Immature natural killer cell (primary cell): Measurements from ENCODE around the gene MAB21L3. TPM values are rescaled to one million over a fixed set of nuclear protein-coding genes. Genes with fewer than 3 reads are reported as not detected.

Experiments
- DNase-seq, 3 donors: peaks; one replicate each; pipeline ENCODE4 v3.0.0; 2022; ENCODE audit warnings: mixed read lengths in 1 of 3
- H3K27ac Mint-ChIP-seq, 6 donors: one replicate each; pipeline ENCODE4 v1.8.0; 2020; ENCODE audit warnings: mixed read lengths in 6 of 6, mild to moderate bottlenecking in 5 of 6, inconsistent platforms in 4 of 6, moderate library complexity in 3 of 6
- H3K27me3 Mint-ChIP-seq, 3 donors: one replicate each; pipeline ENCODE4 v1.8.0; 2020 to 2021; ENCODE audit warnings: low read depth in 3 of 3, mild to moderate bottlenecking in 3 of 3, mixed read lengths in 3 of 3, moderate library complexity in 3 of 3, inconsistent platforms in 1 of 3
- H3K36me3 Mint-ChIP-seq, 3 donors: one replicate each; pipeline ENCODE4 v1.8.0; 2020; ENCODE audit warnings: mixed read lengths in 3 of 3, inconsistent platforms in 2 of 3, mild to moderate bottlenecking in 2 of 3
- H3K4me1 Mint-ChIP-seq, 2 donors: one replicate each; pipeline ENCODE4 v1.8.0; 2020; ENCODE audit warnings: inconsistent platforms in 2 of 2, mild to moderate bottlenecking in 2 of 2, mixed read lengths in 2 of 2, moderate library complexity in 1 of 2
- H3K4me3 Mint-ChIP-seq, 5 donors: one replicate each; pipeline ENCODE4 v1.8.0; 2020; ENCODE audit warnings: mild to moderate bottlenecking in 5 of 5, mixed read lengths in 5 of 5, inconsistent platforms in 3 of 5, moderate library complexity in 3 of 5
- H3K9me3 Mint-ChIP-seq, 6 donors: one replicate each; pipeline ENCODE4 v1.8.0; 2020; ENCODE audit warnings: mild to moderate bottlenecking in 6 of 6, mixed read lengths in 6 of 6, inconsistent platforms in 4 of 6, moderate library complexity in 3 of 6
- polyA plus RNA-seq, 3 donors: library from polyadenylated mRNA; unstranded; fragments of 300-500 nt; fragmentation: Illumina TruSeq; gene quantifications; one replicate each; pipeline ENCODE4 v1.2.3, GENCODE V29; 2021

Gene MAB21L3
- polyA plus RNA-seq = not detected

- H3K4me1 Mint-ChIP-seq = no peaks in the 10 kb centered on the region
- H3K9me3 Mint-ChIP-seq = no peaks in the 10 kb centered on the region
- H3K27me3 Mint-ChIP-seq = peaks cover 0 to 8% (median 3%) of the 10 kb centered on the region in 3 donors
- no peak within 1 kb of the TSS for H3K4me3 Mint-ChIP-seq
- H3K27ac Mint-ChIP-seq = no peak within 1 kb of the TSS
- H3K36me3 Mint-ChIP-seq = no peaks in the 10 kb centered on the region
- DNase-seq = no peak
Observed at GRCh38 chr1:116110567-116111523, at the start of gene MAB21L3. TSS of gene MAB21L3 (plus strand) at chr1:116111399. CDS start at chr1:116112616, 1,217 bp downstream.

- H3K27ac Mint-ChIP-seq = no peak overlapping the region
- no peaks in the 10 kb centered on the region for H3K27me3 Mint-ChIP-seq
- peaks cover 0 to 21% (median 10%) of the 10 kb centered on the region in 6 donors for H3K9me3 Mint-ChIP-seq
- DNase-seq = no peak
- H3K4me1 Mint-ChIP-seq = no peaks in the 10 kb centered on the region
- peaks cover 18 to 37% (median 21%) of the 10 kb centered on the region in 3 donors for H3K36me3 Mint-ChIP-seq
- H3K4me3 Mint-ChIP-seq = no peak overlapping the region
Observed at GRCh38 chr1:116062201-116062600, 49.0 kb upstream of the MAB21L3 start.

GRCh38 chr1:116064616-116065015, 46.6 kb upstream of the MAB21L3 start:
- Mint-ChIP-seq H3K36me3 (peaks cover 22 to 50% (median 41%) of the 10 kb centered on the region in 3 donors), H3K27ac (no peak overlapping the region), H3K4me1 (no peaks in the 10 kb centered on the region), H3K4me3 (no peak overlapping the region), H3K9me3 (peaks cover 0 to under 1% (median 0%) of the 10 kb centered on the region in 6 donors), H3K27me3 (no peaks in the 10 kb centered on the region)
- DNase-seq = no peak

GRCh38 chr1:116066868-116067565, 44.2 kb upstream of the MAB21L3 start:
- Mint-ChIP-seq H3K36me3 (peaks cover 22 to 66% (median 55%) of the 10 kb centered on the region in 3 donors), H3K27me3 (no peaks in the 10 kb centered on the region), H3K9me3 (no peaks in the 10 kb centered on the region), H3K4me1 (no peaks in the 10 kb centered on the region), H3K4me3 (no peak overlapping the region), H3K27ac (no peak overlapping the region)
- DNase-seq = no peak

- DNase-seq = no peak
- Mint-ChIP-seq H3K36me3 (peaks cover 22 to 66% (median 55%) of the 10 kb centered on the region in 3 donors), H3K4me1 (no peaks in the 10 kb centered on the region)
Observed at GRCh38 chr1:116067566-116067890, 43.7 kb upstream of the MAB21L3 start.

GRCh38 chr1:116075575-116075974, 35.6 kb upstream of the MAB21L3 start:
- Mint-ChIP-seq H3K27me3 (peaks cover 0 to 2% (median under 1%) of the 10 kb centered on the region in 3 donors), H3K4me1 (no peaks in the 10 kb centered on the region), H3K4me3 (no peak overlapping the region), H3K9me3 (no peaks in the 10 kb centered on the region), H3K36me3 (peaks cover 0 to 27% (median 21%) of the 10 kb centered on the region in 3 donors), H3K27ac (no peak overlapping the region)
- no peak for DNase-seq

More at GRCh38 chr1:116067566-116067890, 43.7 kb upstream of the MAB21L3 start:
- no peaks in the 10 kb centered on the region for H3K9me3 Mint-ChIP-seq
- H3K27me3 Mint-ChIP-seq = no peaks in the 10 kb centered on the region
- H3K27ac Mint-ChIP-seq = no peak overlapping the region
- H3K4me3 Mint-ChIP-seq = no peak overlapping the region

- Mint-ChIP-seq H3K36me3 (peaks cover 0 to 23% (median 17%) of the 10 kb centered on the region in 3 donors), H3K4me3 (no peak overlapping the region)
Observed at GRCh38 chr1:116075990-116076389, 35.2 kb upstream of the MAB21L3 start.

GRCh38 chr1:116076831-116077230, 34.4 kb upstream of the MAB21L3 start:
- no peak for DNase-seq
- H3K27me3 Mint-ChIP-seq = peaks cover 2 to 7% (median 2%) of the 10 kb centered on the region in 3 donors
- no peak overlapping the region for H3K27ac Mint-ChIP-seq
- peaks cover 0 to 20% (median 13%) of the 10 kb centered on the region in 3 donors for H3K36me3 Mint-ChIP-seq
- no peaks in the 10 kb centered on the region for H3K4me1 Mint-ChIP-seq
- no peak overlapping the region for H3K4me3 Mint-ChIP-seq
- H3K9me3 Mint-ChIP-seq = no peaks in the 10 kb centered on the region

More at GRCh38 chr1:116075990-116076389, 35.2 kb upstream of the MAB21L3 start:
- H3K9me3 Mint-ChIP-seq = no peaks in the 10 kb centered on the region
- H3K27ac Mint-ChIP-seq = no peak overlapping the region
- no peaks in the 10 kb centered on the region for H3K4me1 Mint-ChIP-seq
- H3K27me3 Mint-ChIP-seq = peaks cover 2 to 4% (median 2%) of the 10 kb centered on the region in 3 donors
- no peak for DNase-seq

GRCh38 chr1:116078699-116079223, 32.4 kb upstream of the MAB21L3 start:
- no peak for DNase-seq
- Mint-ChIP-seq H3K4me3 (no peak overlapping the region), H3K36me3 (peaks cover 0 to 19% (median 7%) of the 10 kb centered on the region in 3 donors), H3K9me3 (no peaks in the 10 kb centered on the region), H3K27me3 (peaks cover 2 to 7% (median 7%) of the 10 kb centered on the region in 3 donors), H3K4me1 (no peaks in the 10 kb centered on the region), H3K27ac (no peak overlapping the region)

- H3K9me3 Mint-ChIP-seq = peaks cover 7 to 42% (median 22%) of the 10 kb centered on the region in 6 donors
Observed at GRCh38 chr1:116087628-116088027, 23.6 kb upstream of the MAB21L3 start.

GRCh38 chr1:116089870-116090269, 21.3 kb upstream of the MAB21L3 start:
- H3K36me3 Mint-ChIP-seq = peaks cover 9 to 27% (median 18%) of the 10 kb centered on the region in 3 donors
- peaks cover 7 to 46% (median 22%) of the 10 kb centered on the region in 6 donors for H3K9me3 Mint-ChIP-seq
- no peak overlapping the region for H3K4me3 Mint-ChIP-seq
- no peak overlapping the region for H3K27ac Mint-ChIP-seq
- H3K27me3 Mint-ChIP-seq = peaks cover 1 to 16% (median 11%) of the 10 kb centered on the region in 3 donors
- DNase-seq = no peak
- no peaks in the 10 kb centered on the region for H3K4me1 Mint-ChIP-seq

More at GRCh38 chr1:116087628-116088027, 23.6 kb upstream of the MAB21L3 start:
- H3K4me3 Mint-ChIP-seq = no peak overlapping the region
- H3K27ac Mint-ChIP-seq = no peak overlapping the region
- H3K4me1 Mint-ChIP-seq = no peaks in the 10 kb centered on the region
- peaks cover 9 to 31% (median 21%) of the 10 kb centered on the region in 3 donors for H3K36me3 Mint-ChIP-seq
- peaks cover 0 to 18% (median 11%) of the 10 kb centered on the region in 3 donors for H3K27me3 Mint-ChIP-seq
- DNase-seq = no peak

GRCh38 chr1:116091083-116091482, 20.1 kb upstream of the MAB21L3 start:
- Mint-ChIP-seq H3K9me3 (peaks cover 8 to 54% (median 28%) of the 10 kb centered on the region in 6 donors), H3K27me3 (peaks cover 4 to 11% (median 7%) of the 10 kb centered on the region in 3 donors), H3K27ac (no peak overlapping the region), H3K36me3 (peaks cover 9 to 25% (median 21%) of the 10 kb centered on the region in 3 donors), H3K4me3 (no peak overlapping the region), H3K4me1 (no peaks in the 10 kb centered on the region)
- no peak for DNase-seq

GRCh38 chr1:116092752-116093489, 18.3 kb upstream of the MAB21L3 start:
- Mint-ChIP-seq H3K4me3 (no peak overlapping the region), H3K4me1 (no peaks in the 10 kb centered on the region), H3K9me3 (peaks cover 11 to 55% (median 31%) of the 10 kb centered on the region in 6 donors), H3K27me3 (peaks cover 3 to 13% (median 4%) of the 10 kb centered on the region in 3 donors), H3K27ac (no peak overlapping the region), H3K36me3 (peaks cover 13 to 24% (median 22%) of the 10 kb centered on the region in 3 donors)
- DNase-seq = no peak
